Measurements from ENCODE around the gene MTMR3. TPM values are rescaled to one million over a fixed set of nuclear protein-coding genes. Genes with fewer than 3 reads are reported as not detected.

Gene MTMR3
- total RNA-seq, 2 donors from 2014 or later: 53.9 to 55.7 TPM

- Mint-ChIP-seq H3K4me3 (no peak overlapping the region), H3K36me3 (ENCODE audit: low read depth) (peaks cover 5% of the 10 kb centered on the region), H3K27ac (no peak overlapping the region), H3K27me3 (no peaks in the 10 kb centered on the region), H3K4me1 (peaks cover 5% of the 10 kb centered on the region)
- no peaks in the 10 kb centered on the region for H3K9me3 ChIP-seq (ENCODE audit: control insufficient read depth, low read length, poor library complexity, severe bottlenecking)
- no peak for DNase-seq
- ATAC-seq: no peak
Observed at GRCh38 chr22:30026756-30027155, 143.8 kb downstream of the MTMR3 start.

DNA sequence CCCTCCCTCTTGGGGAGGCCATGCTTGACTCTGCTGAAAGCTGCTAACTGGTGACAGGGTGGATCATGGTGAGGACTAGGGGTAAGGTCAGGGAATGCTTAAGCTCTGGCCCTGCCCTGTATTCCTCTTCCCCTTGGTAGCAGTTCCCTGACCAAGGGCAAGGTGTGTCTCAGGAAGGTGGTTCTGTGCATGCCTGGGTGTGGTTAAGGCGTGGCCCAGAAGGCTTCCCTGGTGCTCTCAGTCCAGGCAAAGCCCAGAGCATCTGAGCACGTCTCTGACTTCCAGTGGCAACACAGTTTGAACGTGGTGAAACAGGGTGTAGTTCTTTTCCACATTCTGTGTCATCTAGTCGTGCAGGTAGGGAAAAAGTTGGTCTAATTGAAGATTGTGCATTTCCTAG is 144.2 kb downstream of the MTMR3 start:
- H3K4me1 Mint-ChIP-seq: peaks cover 5% of the 10 kb centered on the region
- DNase-seq: no peak
- H3K36me3 Mint-ChIP-seq (ENCODE audit: low read depth): peaks cover 5% of the 10 kb centered on the region
- ATAC-seq: no peak
- H3K27me3 Mint-ChIP-seq: no peaks in the 10 kb centered on the region
- H3K4me3 Mint-ChIP-seq: no peak overlapping the region
- H3K27ac Mint-ChIP-seq: no peak overlapping the region
- no peaks in the 10 kb centered on the region for H3K9me3 ChIP-seq (ENCODE audit: control insufficient read depth, low read length, poor library complexity, severe bottlenecking)

DNA sequence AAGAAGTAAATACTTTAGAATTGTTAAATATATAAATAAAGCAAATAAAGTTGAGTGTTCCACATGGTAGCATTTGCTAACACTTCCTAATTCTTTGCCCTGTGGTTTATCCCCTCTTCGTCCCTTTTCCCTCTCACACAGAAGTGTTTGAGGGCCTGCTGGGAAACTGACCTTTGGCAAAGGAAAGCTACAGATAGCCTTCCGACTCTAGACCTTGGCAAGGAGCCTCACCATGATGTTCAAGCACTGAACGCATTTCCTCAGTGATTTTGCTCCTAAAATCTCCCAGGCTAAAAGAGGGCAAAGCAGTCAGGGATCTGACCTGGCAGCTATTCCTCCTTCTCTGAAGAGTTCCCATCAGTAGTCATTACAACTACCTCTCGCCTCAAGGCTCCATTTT is 144.8 kb downstream of the MTMR3 start:
- no peak overlapping the region for H3K27ac Mint-ChIP-seq
- H3K36me3 Mint-ChIP-seq (ENCODE audit: low read depth): peaks cover 3% of the 10 kb centered on the region
- no peak for ATAC-seq

GRCh38 chr22:30028731-30029130 is 145.8 kb downstream of the MTMR3 start:
- no peak for ATAC-seq
- H3K27ac Mint-ChIP-seq: no peak overlapping the region
- no peak overlapping the region for H3K4me3 Mint-ChIP-seq

More for the DNA sequence above, 144.8 kb downstream of the MTMR3 start:
- Mint-ChIP-seq H3K27me3 (no peaks in the 10 kb centered on the region), H3K4me3 (no peak overlapping the region), H3K4me1 (peaks cover 5% of the 10 kb centered on the region)
- H3K9me3 ChIP-seq (ENCODE audit: control insufficient read depth, low read length, poor library complexity, severe bottlenecking): no peaks in the 10 kb centered on the region
- DNase-seq: no peak

DNA sequence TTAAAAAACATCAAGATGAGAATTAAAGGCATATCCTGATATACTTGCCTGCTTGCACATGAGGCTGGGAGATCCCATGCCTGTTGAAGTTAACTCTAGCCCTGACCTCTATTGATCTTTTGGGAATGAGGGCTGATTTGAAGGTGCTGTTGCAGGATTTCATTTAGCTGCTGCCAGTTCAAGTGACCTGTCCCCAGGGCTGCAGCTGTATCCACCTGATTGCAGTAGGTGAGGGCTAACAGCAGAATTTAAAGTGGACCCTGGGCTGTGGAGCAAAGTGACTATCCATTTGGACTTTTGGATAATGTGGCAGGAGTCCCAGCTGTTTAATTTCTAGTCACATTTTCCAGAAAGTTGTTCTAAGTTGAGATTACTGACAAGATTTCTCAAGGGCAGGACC is 146.5 kb downstream of the MTMR3 start:
- H3K36me3 Mint-ChIP-seq (ENCODE audit: low read depth): no peaks in the 10 kb centered on the region
- no peak for DNase-seq
- no peak overlapping the region for H3K4me3 Mint-ChIP-seq
- H3K9me3 ChIP-seq (ENCODE audit: control insufficient read depth, low read length, poor library complexity, severe bottlenecking): no peaks in the 10 kb centered on the region
- H3K27me3 Mint-ChIP-seq: no peaks in the 10 kb centered on the region
- no peak for ATAC-seq
- peaks cover 4% of the 10 kb centered on the region for H3K4me1 Mint-ChIP-seq
- H3K27ac Mint-ChIP-seq: no peak overlapping the region

More at GRCh38 chr22:30028731-30029130, 145.8 kb downstream of the MTMR3 start:
- no peaks in the 10 kb centered on the region for H3K36me3 Mint-ChIP-seq (ENCODE audit: low read depth)
- H3K4me1 Mint-ChIP-seq: peaks cover 5% of the 10 kb centered on the region
- no peaks in the 10 kb centered on the region for H3K9me3 ChIP-seq (ENCODE audit: control insufficient read depth, low read length, poor library complexity, severe bottlenecking)
- no peaks in the 10 kb centered on the region for H3K27me3 Mint-ChIP-seq
- DNase-seq: no peak

GRCh38 chr22:30030329-30030728 is 147.4 kb downstream of the MTMR3 start:
- H3K9me3 ChIP-seq (ENCODE audit: control insufficient read depth, low read length, poor library complexity, severe bottlenecking): no peaks in the 10 kb centered on the region
- DNase-seq: no peak
- Mint-ChIP-seq H3K27ac (no peak overlapping the region), H3K27me3 (no peaks in the 10 kb centered on the region), H3K4me3 (no peak overlapping the region), H3K36me3 (ENCODE audit: low read depth) (no peaks in the 10 kb centered on the region), H3K4me1 (peaks cover 3% of the 10 kb centered on the region)
- no peak for ATAC-seq

DNA sequence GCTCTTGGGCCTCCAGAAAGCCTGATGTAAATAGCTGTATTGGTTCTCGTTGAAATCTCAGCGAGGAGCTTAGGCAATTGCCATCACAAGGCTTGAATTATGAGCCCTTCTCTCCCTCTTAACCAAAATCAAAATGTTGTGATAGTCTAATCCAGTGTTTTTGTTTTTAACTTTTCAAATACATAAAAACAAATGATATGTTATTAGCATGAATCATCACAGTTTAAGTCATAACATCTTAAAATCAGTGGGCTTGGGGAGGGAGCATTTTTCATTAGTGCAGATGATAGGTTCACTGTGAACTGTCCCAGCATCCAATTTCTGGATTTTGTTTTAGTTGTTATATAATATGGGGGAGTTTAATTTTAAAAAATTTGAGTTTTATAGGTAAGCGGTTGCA is 148.4 kb downstream of the MTMR3 start:
- no peaks in the 10 kb centered on the region for H3K9me3 ChIP-seq (ENCODE audit: control insufficient read depth, low read length, poor library complexity, severe bottlenecking)
- Mint-ChIP-seq H3K27ac (no peak overlapping the region), H3K4me3 (no peak overlapping the region), H3K4me1 (peaks cover 7% of the 10 kb centered on the region), H3K27me3 (no peaks in the 10 kb centered on the region), H3K36me3 (ENCODE audit: low read depth) (no peaks in the 10 kb centered on the region)
- ATAC-seq (no peak), DNase-seq (no peak)

- Mint-ChIP-seq H3K4me1 (peaks cover 7% of the 10 kb centered on the region), H3K27me3 (no peaks in the 10 kb centered on the region), H3K36me3 (ENCODE audit: low read depth) (no peaks in the 10 kb centered on the region), H3K4me3 (no peak overlapping the region), H3K27ac (no peak overlapping the region)
- DNase-seq (no peak), ATAC-seq (no peak)
- H3K9me3 ChIP-seq (ENCODE audit: control insufficient read depth, low read length, poor library complexity, severe bottlenecking): no peaks in the 10 kb centered on the region
Observed at GRCh38 chr22:30031764-30032455, 148.9 kb downstream of the MTMR3 start.

DNA sequence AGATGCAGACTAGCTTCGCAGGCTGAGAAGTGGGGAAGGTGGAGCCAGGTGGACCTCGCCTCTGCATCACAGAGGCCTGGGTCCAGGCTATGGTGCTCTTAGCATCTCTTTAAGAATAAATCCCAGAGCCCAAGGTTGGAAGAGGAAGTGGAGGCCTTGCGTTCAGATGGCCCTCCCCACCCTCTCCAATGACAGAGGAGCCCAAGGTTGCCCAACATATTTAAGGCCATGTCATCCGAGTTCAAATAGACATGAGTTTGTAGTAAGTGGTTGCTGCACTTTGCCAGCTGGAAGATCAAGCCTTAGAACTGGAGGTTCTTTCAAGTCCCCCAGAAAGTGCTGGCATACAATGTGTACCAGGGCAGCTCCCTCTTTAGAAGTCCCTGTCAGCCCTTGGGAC is 150.2 kb downstream of the MTMR3 start:
- no peak overlapping the region for H3K27ac Mint-ChIP-seq
- H3K27me3 Mint-ChIP-seq: no peaks in the 10 kb centered on the region
- ATAC-seq (no peak), DNase-seq (no peak)
- H3K4me3 Mint-ChIP-seq: no peak overlapping the region
- no peaks in the 10 kb centered on the region for H3K9me3 ChIP-seq (ENCODE audit: control insufficient read depth, low read length, poor library complexity, severe bottlenecking)
- H3K4me1 Mint-ChIP-seq: peaks cover 4% of the 10 kb centered on the region
- no peaks in the 10 kb centered on the region for H3K36me3 Mint-ChIP-seq (ENCODE audit: low read depth)

DNA sequence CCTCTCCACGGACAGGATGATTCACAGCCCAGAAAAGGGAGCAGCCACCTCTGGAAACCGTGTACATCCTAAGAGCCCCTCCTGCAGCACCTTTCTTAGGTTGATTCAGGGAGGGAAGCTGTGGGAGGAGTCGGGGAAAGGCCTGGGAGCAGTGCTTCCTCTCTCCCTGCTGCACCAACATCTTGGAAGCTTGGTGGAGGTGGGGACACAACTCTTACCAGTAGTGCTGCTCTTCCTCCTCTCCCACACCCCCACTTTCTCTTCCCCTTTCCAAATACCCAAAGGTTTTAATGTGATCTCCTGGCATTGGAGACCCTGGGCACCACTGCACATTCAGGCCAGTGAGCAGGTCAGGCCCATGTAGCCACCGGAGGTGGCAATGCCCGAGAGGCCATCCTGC is 150.9 kb downstream of the MTMR3 start:
- DNase-seq (no peak), ATAC-seq (no peak)
- Mint-ChIP-seq H3K4me3 (no peak overlapping the region), H3K4me1 (peaks cover 4% of the 10 kb centered on the region), H3K27ac (no peak overlapping the region), H3K27me3 (no peaks in the 10 kb centered on the region), H3K36me3 (ENCODE audit: low read depth) (no peaks in the 10 kb centered on the region)
- no peaks in the 10 kb centered on the region for H3K9me3 ChIP-seq (ENCODE audit: control insufficient read depth, low read length, poor library complexity, severe bottlenecking)

- H3K4me1 Mint-ChIP-seq: peaks cover 4% of the 10 kb centered on the region
- DNase-seq: no peak
- H3K27ac Mint-ChIP-seq: no peak overlapping the region
- peaks cover 2% of the 10 kb centered on the region for H3K27me3 Mint-ChIP-seq
- H3K9me3 ChIP-seq (ENCODE audit: control insufficient read depth, low read length, poor library complexity, severe bottlenecking): no peaks in the 10 kb centered on the region
- no peak for ATAC-seq
- no peak overlapping the region for H3K4me3 Mint-ChIP-seq
- no peaks in the 10 kb centered on the region for H3K36me3 Mint-ChIP-seq (ENCODE audit: low read depth)
Observed at GRCh38 chr22:30036656-30037055, 153.7 kb downstream of the MTMR3 start.

DNA sequence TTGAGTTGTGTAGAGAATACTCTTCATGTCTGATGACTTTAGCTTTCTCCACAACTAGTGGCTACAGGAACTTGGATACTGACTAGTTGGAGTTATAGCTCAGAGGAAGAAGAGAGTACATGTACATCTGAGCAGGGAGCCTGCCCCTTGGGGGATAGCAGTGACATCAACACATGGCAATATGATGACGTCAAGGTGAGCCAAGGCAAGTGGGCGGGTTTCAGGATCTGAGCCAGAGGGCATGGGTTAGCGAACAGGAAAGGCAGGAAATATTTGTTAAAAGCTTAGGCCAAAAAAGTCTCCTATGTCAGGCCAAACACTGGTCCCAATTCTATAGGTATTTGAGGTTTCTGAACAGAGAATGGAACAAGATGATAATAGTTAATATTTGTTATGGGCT is 155.2 kb downstream of the MTMR3 start:
- ATAC-seq (no peak), DNase-seq (no peak)
- no peaks in the 10 kb centered on the region for H3K9me3 ChIP-seq (ENCODE audit: control insufficient read depth, low read length, poor library complexity, severe bottlenecking)
- no peak overlapping the region for H3K4me3 Mint-ChIP-seq
- H3K27me3 Mint-ChIP-seq: peaks cover 16% of the 10 kb centered on the region
- peaks cover 9% of the 10 kb centered on the region for H3K4me1 Mint-ChIP-seq
- H3K36me3 Mint-ChIP-seq (ENCODE audit: low read depth): peaks cover 3% of the 10 kb centered on the region
- no peak overlapping the region for H3K27ac Mint-ChIP-seq

DNA sequence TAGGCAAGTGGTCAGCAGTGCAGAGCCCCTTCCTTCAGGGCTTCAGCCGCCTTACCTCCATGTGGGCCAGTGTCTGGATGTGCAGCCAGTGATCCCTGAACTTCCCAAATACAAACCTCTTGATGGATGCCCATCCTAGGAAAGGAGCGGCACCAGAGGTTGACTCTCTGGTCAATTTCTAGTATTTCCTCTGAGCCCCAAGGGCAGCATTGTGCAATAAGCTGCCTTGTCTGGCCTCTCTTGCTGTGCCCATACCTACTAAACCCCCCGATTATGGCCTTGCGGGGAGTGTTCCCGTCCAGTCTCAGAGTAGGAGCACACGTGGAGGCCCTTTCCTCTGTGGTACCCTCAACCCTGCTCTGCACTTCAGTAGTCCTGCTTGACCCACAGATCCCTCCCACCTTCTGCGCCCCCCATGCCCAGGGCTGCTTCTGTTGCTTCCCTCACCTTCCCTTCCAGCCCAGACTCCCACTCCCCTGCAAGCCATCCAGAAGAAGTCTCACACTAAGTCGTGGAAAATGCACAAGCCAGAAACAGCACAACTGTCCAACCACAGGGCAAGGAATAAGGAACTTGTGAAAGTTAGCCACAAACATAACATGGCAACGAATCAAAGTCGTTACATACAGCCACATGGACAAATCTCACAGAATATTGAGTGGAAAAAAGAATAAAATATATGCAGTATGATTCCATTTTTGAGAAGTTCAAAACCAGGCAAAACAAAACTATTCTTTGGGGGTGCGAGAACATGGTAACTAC is 157.7 kb downstream of the MTMR3 start:
- no peak overlapping the region for H3K4me3 Mint-ChIP-seq
- H3K4me1 Mint-ChIP-seq: peaks cover 6% of the 10 kb centered on the region
- peaks cover 16% of the 10 kb centered on the region for H3K27me3 Mint-ChIP-seq
- no peak overlapping the region for H3K27ac Mint-ChIP-seq
- ATAC-seq: no peak
- no peak for DNase-seq
- no peaks in the 10 kb centered on the region for H3K9me3 ChIP-seq (ENCODE audit: control insufficient read depth, low read length, poor library complexity, severe bottlenecking)
- H3K36me3 Mint-ChIP-seq (ENCODE audit: low read depth): peaks cover 3% of the 10 kb centered on the region

DNA sequence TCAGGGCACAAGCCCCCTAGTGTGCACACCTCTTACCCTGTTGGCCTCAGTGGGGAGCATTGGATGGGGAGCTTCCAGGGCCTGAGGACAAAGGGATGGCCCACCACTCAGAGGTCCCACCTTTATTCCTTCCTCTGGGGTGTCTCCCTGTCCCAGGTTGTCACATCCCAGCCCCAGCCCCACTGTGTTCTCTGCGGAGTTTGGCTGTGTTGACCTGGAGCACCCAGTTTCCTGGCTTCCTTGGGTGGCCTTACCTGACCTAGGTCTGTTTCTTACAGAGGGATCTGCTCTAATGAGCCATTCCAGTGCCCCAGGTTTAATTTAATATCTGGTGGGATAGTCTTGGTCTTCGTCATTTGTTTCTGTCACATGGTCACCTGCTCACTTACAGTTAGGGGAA is 158.5 kb downstream of the MTMR3 start:
- no peak for DNase-seq
- H3K4me1 Mint-ChIP-seq: peaks cover 5% of the 10 kb centered on the region
- peaks cover 3% of the 10 kb centered on the region for H3K36me3 Mint-ChIP-seq (ENCODE audit: low read depth)
- no peak overlapping the region for H3K27ac Mint-ChIP-seq
- no peak overlapping the region for H3K4me3 Mint-ChIP-seq
- peaks cover 16% of the 10 kb centered on the region for H3K27me3 Mint-ChIP-seq
- no peak for ATAC-seq
- H3K9me3 ChIP-seq (ENCODE audit: control insufficient read depth, low read length, poor library complexity, severe bottlenecking): no peaks in the 10 kb centered on the region

Data from T-helper 17 cell (primary cell).